Raji (cell line): ENCODE results near the gene PDIK1L.

Experiments used
- POLR2A ChIP-seq: IDR thresholded peaks from 2 replicates; pipeline ENCODE4 v1.6.1; 2011; ENCODE audit warnings: low read depth, low read length, control low read depth; ENCODE audit not compliant: insufficient read depth

The PDIK1L gene

GRCh38 chr1:26127235-26128163 is 15.9 kb downstream of the PDIK1L start:
- no peak for TF ChIP-seq POLR2A

GRCh38 chr1:26129778-26130177 is 18.2 kb downstream of the PDIK1L start:
- TF ChIP-seq POLR2A: no peak

GRCh38 chr1:26130695-26131094 is 19.1 kb downstream of the PDIK1L start:
- TF ChIP-seq POLR2A: no peak

- no peak for TF ChIP-seq POLR2A
Measured at GRCh38 chr1:26132128-26132833, 20.7 kb downstream of the PDIK1L start.

GRCh38 chr1:26132834-26133167 is 21.2 kb downstream of the PDIK1L start:
- TF ChIP-seq POLR2A: no peak

- TF ChIP-seq POLR2A: no peak
Measured at GRCh38 chr1:26134466-26134865, 22.8 kb downstream of the PDIK1L start.

GRCh38 chr1:26138974-26139558 is 27.4 kb downstream of the PDIK1L start:
- TF ChIP-seq POLR2A: no peak

- TF ChIP-seq POLR2A: no peak
Measured at GRCh38 chr1:26142159-26142558, 30.5 kb downstream of the PDIK1L start.

GRCh38 chr1:26145041-26145959 is 33.7 kb downstream of the PDIK1L start:
- TF ChIP-seq POLR2A: no peak

GRCh38 chr1:26145960-26146294 is 34.3 kb downstream of the PDIK1L start:
- TF ChIP-seq POLR2A: no peak

- no peak for TF ChIP-seq POLR2A
Measured at GRCh38 chr1:26148887-26149286, 37.3 kb downstream of the PDIK1L start.

- no peak for TF ChIP-seq POLR2A
Measured at GRCh38 chr1:26153966-26154532, 42.4 kb downstream of the PDIK1L start.

GRCh38 chr1:26154750-26155149 is 43.1 kb downstream of the PDIK1L start:
- TF ChIP-seq POLR2A: no peak

- no peak for TF ChIP-seq POLR2A
Measured at GRCh38 chr1:26155370-26156284, 44.0 kb downstream of the PDIK1L start.
